ES-I3 (cell line): Measurements from ENCODE around the gene DCHS1.

Experiments used
- H3K36me3 ChIP-seq: 2 replicates; pipeline ENCODE4 v1.6.1; 2013; ENCODE audit warnings: mild to moderate bottlenecking, low read length, control low read depth, moderate library complexity; ENCODE audit not compliant: insufficient read depth
- H3K4me1 ChIP-seq: 2 replicates; pipeline ENCODE4 v1.6.1; 2013; ENCODE audit warnings: mild to moderate bottlenecking, control low read depth, low read length; ENCODE audit not compliant: insufficient read depth
- H3K9ac ChIP-seq: 2 replicates; pipeline ENCODE4 v1.6.1; 2013; ENCODE audit warnings: low read depth, mild to moderate bottlenecking, low read length, moderate library complexity
- H3K9me3 ChIP-seq: 2 replicates; pipeline ENCODE4 v1.6.1; 2013; ENCODE audit warnings: mild to moderate bottlenecking, low read length, moderate library complexity; ENCODE audit not compliant: control insufficient read depth, insufficient read depth

DCHS1 gene

DNA sequence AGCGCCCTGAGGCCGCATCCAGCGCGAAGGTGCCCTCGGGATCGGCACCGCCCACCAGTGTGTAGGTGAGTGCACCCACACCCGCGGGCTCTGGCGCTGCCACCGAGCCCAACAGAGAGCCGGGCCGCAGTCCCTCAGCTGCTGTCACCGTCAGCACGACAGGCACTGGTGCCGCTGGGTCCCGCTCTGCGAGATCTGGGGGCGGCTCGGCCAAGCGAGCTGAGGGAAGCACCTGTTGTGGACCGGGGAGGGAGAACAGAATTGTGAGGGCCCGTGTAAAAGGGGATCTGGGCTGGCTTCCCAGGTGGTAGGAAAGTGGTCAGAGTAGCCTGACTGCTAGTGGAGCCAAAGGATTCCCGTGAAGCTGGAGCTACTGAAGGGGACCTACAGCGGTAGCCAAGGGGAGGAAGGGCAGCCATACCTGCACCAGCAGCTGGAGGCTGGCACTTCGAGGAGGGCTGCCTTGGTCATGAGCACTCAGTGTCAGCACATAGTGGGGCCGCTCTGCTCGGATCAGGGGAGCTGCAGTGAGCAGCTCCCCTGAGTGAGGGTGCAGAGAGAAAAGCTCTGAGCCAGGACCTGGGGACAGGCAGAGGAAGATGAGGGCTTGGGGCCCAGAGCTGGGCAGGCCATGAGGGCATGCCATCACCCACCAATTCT, 24.8 kb downstream of the DCHS1 start:
- Histone ChIP-seq H3K4me1 (peaks cover 5% of the 10 kb centered on the region; the same call in 1 of the 2 replicates), H3K9ac (peak overlapping the region; percentile 49; the same call in 1 of the 2 replicates), H3K36me3 (no peaks in the 10 kb centered on the region), H3K9me3 (no peaks in the 10 kb centered on the region)

DNA sequence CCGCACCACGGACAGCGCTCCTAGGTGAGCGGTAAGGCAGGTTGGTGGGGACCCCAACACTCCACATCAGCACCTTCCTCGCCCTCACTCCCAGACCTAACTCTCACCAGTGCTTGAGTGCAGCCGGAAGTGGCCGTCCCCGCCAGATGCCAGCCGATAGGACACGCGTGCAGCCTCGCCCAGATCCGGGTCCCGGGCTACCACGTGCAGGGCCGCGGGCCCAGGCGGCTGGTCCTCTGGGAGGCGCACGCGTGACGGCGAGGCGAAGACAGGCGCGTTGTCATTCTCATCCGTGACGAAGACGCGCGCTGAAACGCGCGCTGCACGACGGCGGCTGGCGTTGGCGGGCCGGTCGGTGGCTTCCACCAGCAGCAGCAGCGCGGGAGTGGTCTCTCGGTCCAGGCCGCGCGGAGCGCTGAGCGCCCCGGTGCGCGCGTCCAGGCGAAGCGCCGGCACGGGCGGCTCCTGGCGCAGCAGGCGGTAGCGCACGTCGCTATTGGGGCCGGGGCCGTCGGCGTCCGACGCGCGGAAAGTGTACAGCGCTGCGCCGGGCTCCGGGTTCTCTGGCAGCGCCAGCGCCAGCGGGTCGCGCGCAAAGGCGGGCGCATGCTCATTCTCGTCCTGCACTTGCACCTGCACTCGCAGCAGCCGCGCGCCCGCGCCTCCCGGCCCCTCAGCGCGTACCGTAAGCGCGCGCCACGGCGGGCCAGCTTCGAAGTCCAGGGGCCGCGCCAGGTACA, 25.5 kb downstream of the DCHS1 start:
- peak overlapping the region; percentile 49 for H3K9ac ChIP-seq
- H3K4me1 ChIP-seq = no peaks in the 10 kb centered on the region
- H3K36me3 ChIP-seq = no peaks in the 10 kb centered on the region

GRCh38 chr11:6629573-6629891, 26.1 kb downstream of the DCHS1 start:
- H3K4me1 ChIP-seq = no peaks in the 10 kb centered on the region
- peak overlapping the region; percentile 49; the same call in 1 of the 2 replicates for H3K9ac ChIP-seq
- H3K36me3 ChIP-seq = no peaks in the 10 kb centered on the region
- H3K9me3 ChIP-seq = no peaks in the 10 kb centered on the region

More for the DNA sequence above, 25.5 kb downstream of the DCHS1 start:
- no peaks in the 10 kb centered on the region for H3K9me3 ChIP-seq

GRCh38 chr11:6628526-6628925, 27.1 kb downstream of the DCHS1 start:
- Histone ChIP-seq H3K9ac (no peak overlapping the region), H3K9me3 (no peaks in the 10 kb centered on the region), H3K4me1 (no peaks in the 10 kb centered on the region), H3K36me3 (no peaks in the 10 kb centered on the region)

GRCh38 chr11:6627762-6628241, 27.8 kb downstream of the DCHS1 start:
- Histone ChIP-seq H3K4me1 (no peaks in the 10 kb centered on the region), H3K9ac (no peak overlapping the region), H3K9me3 (no peaks in the 10 kb centered on the region), H3K36me3 (no peaks in the 10 kb centered on the region)

DNA sequence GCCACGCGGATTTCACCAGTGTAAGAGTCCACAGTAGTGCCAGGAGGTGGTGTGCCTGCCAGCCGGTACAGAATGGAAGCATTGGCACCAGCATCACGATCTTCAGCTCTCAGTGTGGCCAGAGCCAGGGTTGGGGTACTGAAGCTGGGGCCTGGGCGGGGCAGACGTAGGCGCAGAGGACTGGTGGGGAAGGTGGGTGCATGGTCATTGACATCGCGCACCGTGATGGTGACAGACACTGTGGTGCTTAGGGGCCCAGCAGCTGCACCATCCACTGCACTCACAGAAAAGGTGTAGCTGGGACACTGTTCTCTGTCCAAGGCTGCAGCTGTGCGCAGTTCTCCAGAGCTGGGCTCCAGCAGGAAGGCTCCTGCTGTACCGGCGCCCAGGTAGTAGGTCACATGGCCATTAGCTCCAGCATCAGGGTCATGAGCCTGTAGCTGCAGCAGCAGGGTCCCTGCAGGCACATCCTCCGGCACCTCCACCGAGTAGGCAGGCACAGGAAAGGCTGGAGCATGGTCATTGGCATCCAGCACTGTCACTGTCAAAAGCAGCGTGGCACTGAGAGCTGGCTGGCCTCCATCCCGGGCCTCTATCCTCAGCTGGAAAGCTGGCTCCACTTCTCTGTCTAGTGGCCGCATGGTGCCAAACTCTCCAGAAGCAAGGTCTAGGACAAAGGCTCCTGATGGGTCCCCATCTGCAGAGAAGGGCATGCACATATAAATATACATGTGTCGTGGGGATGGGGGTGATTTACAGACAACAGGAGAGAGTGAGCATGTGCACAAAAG, 28.4 kb downstream of the DCHS1 start:
- Histone ChIP-seq H3K36me3 (no peaks in the 10 kb centered on the region), H3K9ac (no peak overlapping the region), H3K9me3 (no peaks in the 10 kb centered on the region), H3K4me1 (no peaks in the 10 kb centered on the region)

- Histone ChIP-seq H3K4me1 (no peaks in the 10 kb centered on the region), H3K36me3 (no peaks in the 10 kb centered on the region), H3K9ac (no peak overlapping the region), H3K9me3 (no peaks in the 10 kb centered on the region)
These were observed 29.7 kb downstream of the DCHS1 start for GRCh38 chr11:6625832-6626420.

DNA sequence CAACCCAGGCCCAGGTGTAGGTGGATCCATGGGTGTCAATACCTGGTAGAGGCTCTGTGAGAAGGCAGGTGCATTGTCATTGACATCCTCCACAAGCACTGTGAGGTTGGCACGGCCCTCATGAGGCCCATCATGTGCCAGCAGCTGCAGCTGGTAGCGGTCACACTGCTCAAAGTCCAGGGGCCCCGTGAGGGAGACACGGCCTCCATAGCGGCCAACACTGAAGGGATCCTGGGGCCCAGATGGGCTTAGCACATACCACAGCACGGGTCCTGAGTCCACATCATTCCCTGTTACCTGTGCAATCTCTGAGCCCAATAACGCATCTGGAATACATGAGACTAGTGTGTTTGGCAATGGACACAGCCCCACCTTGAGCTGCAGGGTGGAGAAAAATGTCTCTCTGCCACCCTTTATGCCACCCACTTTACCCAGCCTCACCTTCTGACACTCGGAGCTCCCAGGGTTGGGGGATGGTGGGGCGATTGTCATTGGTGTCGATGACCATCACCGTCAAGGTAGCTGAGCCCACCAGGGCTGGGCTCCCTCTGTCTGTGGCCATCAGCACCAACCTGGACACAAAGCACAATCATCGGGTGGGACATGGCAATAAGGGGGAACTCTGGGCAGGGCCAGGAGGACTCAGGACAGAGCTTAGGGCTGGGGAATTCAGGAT, 30.3 kb downstream of the DCHS1 start:
- Histone ChIP-seq H3K9ac (no peak overlapping the region), H3K9me3 (no peaks in the 10 kb centered on the region), H3K36me3 (no peaks in the 10 kb centered on the region), H3K4me1 (no peaks in the 10 kb centered on the region)

DNA sequence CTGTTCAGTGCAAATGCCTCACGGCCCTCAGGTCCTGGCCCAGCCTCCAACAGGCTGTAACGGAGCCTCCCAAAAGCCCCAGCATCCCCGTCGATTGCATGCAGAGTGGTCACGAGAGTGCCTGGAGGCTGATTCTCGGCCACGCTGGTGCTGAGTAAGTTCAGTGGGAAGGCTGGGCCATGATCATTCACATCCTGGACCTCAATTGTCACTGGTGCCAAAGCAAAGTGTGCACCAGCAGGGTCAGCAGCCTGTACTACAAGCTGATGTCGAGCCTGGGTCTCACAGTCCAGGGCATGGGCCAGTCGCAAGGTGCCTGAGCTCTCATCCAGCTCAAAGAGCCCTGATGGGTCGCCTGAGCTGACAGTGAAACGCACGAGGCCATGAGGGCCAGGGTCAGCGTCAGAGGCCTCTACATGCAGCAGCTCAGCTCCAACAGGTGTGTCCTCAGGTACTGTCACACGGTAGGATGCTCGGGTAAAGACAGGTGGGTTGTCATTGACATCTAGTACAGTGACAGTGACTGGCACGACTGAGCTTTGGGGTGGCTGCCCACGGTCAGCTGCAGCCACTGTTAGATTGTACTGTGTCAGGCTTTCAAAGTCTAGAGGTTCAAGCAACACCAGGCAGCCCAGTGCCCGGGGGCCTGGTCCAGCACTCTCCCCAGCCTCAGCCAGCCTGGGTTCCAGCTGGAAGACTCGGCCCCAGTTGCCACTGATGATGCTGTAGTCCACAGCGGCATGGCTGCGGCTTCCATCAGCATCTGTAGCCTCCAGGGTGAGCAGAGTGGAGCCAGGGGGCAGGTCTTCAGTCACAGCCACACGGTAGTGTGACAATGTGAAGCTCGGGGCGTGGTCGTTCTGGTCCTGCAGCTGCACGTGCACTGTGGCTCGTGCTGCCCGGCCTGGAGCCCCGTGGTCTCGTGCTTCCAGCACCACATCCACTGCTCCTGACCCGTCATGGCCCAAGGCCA, 31.9 kb downstream of the DCHS1 start:
- Histone ChIP-seq H3K36me3 (no peaks in the 10 kb centered on the region), H3K4me1 (peaks cover 6% of the 10 kb centered on the region; the same call in 1 of the 2 replicates), H3K9me3 (no peaks in the 10 kb centered on the region), H3K9ac (no peak overlapping the region)

DNA sequence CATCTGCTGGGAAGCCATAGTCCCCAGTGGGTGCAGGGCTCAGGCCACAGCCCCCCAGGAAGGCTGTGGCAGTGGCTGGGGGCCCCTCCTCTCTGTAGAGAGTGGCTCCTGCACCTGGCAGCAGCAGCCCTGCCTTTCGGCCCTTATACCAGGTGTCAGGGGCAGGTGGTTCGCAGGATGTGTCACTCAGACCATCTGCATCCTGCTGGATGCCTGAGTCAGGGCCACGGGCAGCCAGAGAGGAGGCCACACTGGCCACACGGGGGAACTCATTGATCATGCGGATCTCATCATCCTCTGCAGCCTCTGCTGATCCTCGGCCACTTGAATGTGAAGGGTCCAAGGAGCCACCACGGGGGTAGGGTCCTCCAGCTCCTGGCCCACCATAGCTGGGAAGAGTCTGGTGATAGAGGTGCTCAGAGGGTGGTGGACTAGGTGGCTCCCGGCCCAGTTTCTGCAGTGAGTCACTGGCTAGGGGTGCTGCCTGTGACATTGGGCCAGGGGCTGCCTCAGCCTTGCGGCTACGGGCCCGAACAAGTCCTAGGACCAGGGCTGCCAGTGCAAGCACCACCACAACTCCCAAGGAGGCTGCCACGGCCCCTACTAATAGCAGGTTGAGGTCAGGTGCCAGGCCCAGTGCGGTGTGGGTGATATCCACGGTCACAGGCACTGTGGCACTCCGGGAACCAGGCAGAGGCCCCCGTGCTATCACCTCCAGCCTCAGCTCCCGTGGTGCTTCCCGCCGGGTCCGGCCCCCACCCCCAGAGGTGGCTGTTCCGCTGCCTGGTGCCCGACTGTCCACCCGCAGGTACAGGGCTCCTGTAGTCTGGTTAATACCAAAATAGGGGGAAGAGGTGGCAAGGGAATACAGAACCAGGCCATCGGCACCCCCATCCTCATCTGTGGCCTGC, 33.1 kb downstream of the DCHS1 start:
- no peak overlapping the region for H3K9ac ChIP-seq
- no peaks in the 10 kb centered on the region for H3K9me3 ChIP-seq
- peaks cover 10% of the 10 kb centered on the region; the same call in 1 of the 2 replicates for H3K4me1 ChIP-seq
- H3K36me3 ChIP-seq = no peaks in the 10 kb centered on the region

DNA sequence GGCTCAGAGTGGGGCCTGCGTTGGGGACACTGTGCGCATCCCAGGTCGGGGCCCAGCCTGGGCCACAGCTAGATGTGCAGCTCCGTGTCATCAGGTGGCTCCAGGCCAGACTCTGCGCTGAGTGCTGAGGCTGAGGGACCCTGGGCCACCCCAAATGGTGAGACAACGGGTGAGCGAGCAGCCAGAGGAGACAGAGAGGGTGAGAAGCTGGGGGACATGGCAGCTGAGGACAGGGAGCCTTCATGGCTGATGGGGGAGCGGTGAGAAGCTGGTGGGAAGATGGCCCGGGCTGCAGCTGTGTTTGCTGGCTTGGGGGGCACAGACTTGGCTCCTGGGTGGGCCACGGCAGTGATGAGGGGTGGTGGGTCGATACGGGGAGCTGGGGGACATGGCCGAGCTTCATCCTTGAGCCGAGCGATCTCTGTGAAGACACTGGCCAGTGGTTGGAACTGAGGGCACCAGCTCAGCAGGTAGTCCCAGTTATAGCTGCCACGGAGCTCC, 33.8 kb downstream of the DCHS1 start:
- Histone ChIP-seq H3K9me3 (no peaks in the 10 kb centered on the region), H3K4me1 (peaks cover 10% of the 10 kb centered on the region; the same call in 1 of the 2 replicates), H3K9ac (no peak overlapping the region), H3K36me3 (no peaks in the 10 kb centered on the region)

GRCh38 chr11:6620636-6621035, 35.0 kb downstream of the DCHS1 start:
- peaks cover 10% of the 10 kb centered on the region; the same call in 1 of the 2 replicates for H3K4me1 ChIP-seq
- no peaks in the 10 kb centered on the region for H3K9me3 ChIP-seq
- H3K9ac ChIP-seq = no peak overlapping the region
- no peaks in the 10 kb centered on the region for H3K36me3 ChIP-seq
